H9 (cell line): Measurements from ENCODE around the gene WDR6. TPM values are rescaled to one million over a fixed set of nuclear protein-coding genes. Genes with fewer than 3 reads are reported as not detected.

Experiments used
- DNase-seq: peaks from one replicate; pipeline ENCODE4 v3.0.0-alpha.2; 2017
- H2AFZ ChIP-seq: one replicate; pipeline ENCODE4 v1.6.1; 2013; ENCODE audit warnings: mild to moderate bottlenecking, low read length, control low read depth, moderate library complexity
- H2AK5ac ChIP-seq: 2 replicates; pipeline ENCODE4 v1.6.1; 2013; ENCODE audit warnings: low read length, control low read depth, mixed read lengths; ENCODE audit not compliant: insufficient read length
- H2BK120ac ChIP-seq: one replicate; pipeline ENCODE4 v1.6.1; 2013; ENCODE audit warnings: low read depth, mild to moderate bottlenecking, low read length, control low read depth, inconsistent platforms; ENCODE audit not compliant: poor library complexity, severe bottlenecking
- H2BK12ac ChIP-seq: 2 replicates; pipeline ENCODE4 v1.6.1; 2013; ENCODE audit warnings: low read length, control low read depth, mixed read lengths, low read depth; ENCODE audit not compliant: insufficient read length
- H2BK15ac ChIP-seq: 2 replicates; pipeline ENCODE4 v1.6.1; 2013; ENCODE audit warnings: low read depth, low read length, control low read depth
- H2BK20ac ChIP-seq: one replicate; pipeline ENCODE4 v1.6.1; 2013; ENCODE audit warnings: low read depth, mild to moderate bottlenecking, low read length, control low read depth, inconsistent platforms; ENCODE audit not compliant: poor library complexity, severe bottlenecking
- H2BK5ac ChIP-seq: 2 replicates; pipeline ENCODE4 v1.6.1; 2013; ENCODE audit warnings: low read length, control low read depth, mixed read lengths; ENCODE audit not compliant: insufficient read length
- H3K14ac ChIP-seq: 2 replicates; pipeline ENCODE4 v1.6.1; 2013; ENCODE audit warnings: low read length, control low read depth; ENCODE audit not compliant: insufficient read depth
- H3K18ac ChIP-seq: 2 replicates; pipeline ENCODE4 v1.6.1; 2013; ENCODE audit warnings: low read depth, mild to moderate bottlenecking, mixed read lengths, low read length, control low read depth; ENCODE audit not compliant: insufficient read length
- H3K23ac ChIP-seq: 2 replicates; pipeline ENCODE4 v1.6.1; 2013; ENCODE audit warnings: low read length, control low read depth, mixed read lengths, low read depth; ENCODE audit not compliant: insufficient read length
- H3K23me2 ChIP-seq: 2 replicates; pipeline ENCODE4 v1.6.1; 2013; ENCODE audit warnings: low read depth, mild to moderate bottlenecking, mixed read lengths, low read length, control low read depth; ENCODE audit not compliant: insufficient read length, poor library complexity, severe bottlenecking
- H3K27ac ChIP-seq: 2 replicates; pipeline ENCODE4 v1.5.1; 2013; ENCODE audit warnings: low read length, control low read depth, mixed read lengths, low read depth; ENCODE audit not compliant: insufficient read length
- H3K27me3 ChIP-seq: 2 replicates; pipeline ENCODE4 v1.6.1; 2013; ENCODE audit warnings: low read length, control low read depth, inconsistent platforms; ENCODE audit not compliant: insufficient read depth
- H3K4ac ChIP-seq: 2 replicates; pipeline ENCODE4 v1.6.1; 2013; ENCODE audit warnings: low read depth, mild to moderate bottlenecking, control low read depth, inconsistent platforms, low read length, moderate library complexity
- H3K4me1 ChIP-seq: 2 replicates; pipeline ENCODE4 v1.6.1; 2013; ENCODE audit warnings: low read length, control low read depth, inconsistent platforms; ENCODE audit not compliant: insufficient read depth
- H3K4me2 ChIP-seq: 2 replicates; pipeline ENCODE4 v1.6.1; 2013; ENCODE audit warnings: low read length, control low read depth, mixed read lengths; ENCODE audit not compliant: insufficient read length, insufficient read depth
- H3K56ac ChIP-seq: 2 replicates; pipeline ENCODE4 v1.6.1; 2013; ENCODE audit warnings: low read depth, mild to moderate bottlenecking, mixed read lengths, low read length, control low read depth; ENCODE audit not compliant: insufficient read length
- H3K79me1 ChIP-seq: 2 replicates; pipeline ENCODE4 v1.6.1; 2013; ENCODE audit warnings: low read depth, mild to moderate bottlenecking, moderate library complexity, low read length, control low read depth, inconsistent platforms; ENCODE audit not compliant: insufficient read depth, poor library complexity, severe bottlenecking
- H3K79me2 ChIP-seq: 2 replicates; pipeline ENCODE4 v1.6.1; 2013; ENCODE audit warnings: low read length, control low read depth, inconsistent platforms; ENCODE audit not compliant: insufficient read depth
- H3K9ac ChIP-seq: 2 replicates; pipeline ENCODE4 v1.6.1; 2013; ENCODE audit warnings: low read length, control low read depth, mixed read lengths; ENCODE audit not compliant: insufficient read length; ENCODE audit errors: extremely low read depth
- H3K9me3 ChIP-seq: one replicate; pipeline ENCODE4 v1.6.1; 2013; ENCODE audit warnings: low read depth, low read length, inconsistent platforms; ENCODE audit not compliant: control insufficient read depth
- H3T11ph ChIP-seq: one replicate; pipeline ENCODE4 v1.6.1; 2013; ENCODE audit warnings: mild to moderate bottlenecking, low read length, control low read depth, inconsistent platforms
- H4K20me1 ChIP-seq: one replicate; pipeline ENCODE4 v1.6.1; 2013; ENCODE audit not compliant: control insufficient read depth, insufficient read length, insufficient read depth
- H4K5ac ChIP-seq: 2 replicates; pipeline ENCODE4 v1.6.1; 2013; ENCODE audit warnings: low read depth, mild to moderate bottlenecking, mixed read lengths, low read length, control low read depth; ENCODE audit not compliant: insufficient read length
- H4K8ac ChIP-seq: replicated peaks from 2 replicates; pipeline ENCODE4 v1.6.1; 2013; ENCODE audit warnings: low read length, control low read depth, mixed read lengths, low read depth; ENCODE audit not compliant: insufficient read length
- H4K91ac ChIP-seq: 2 replicates; pipeline ENCODE4 v1.6.1; 2013; ENCODE audit warnings: low read depth, mild to moderate bottlenecking, moderate library complexity, mixed read lengths, low read length, control low read depth; ENCODE audit not compliant: insufficient read length
- H3K27ac Mint-ChIP-seq, 3 experiments: 2 replicates in 2 of 3; 3 replicates in 1 of 3; pipeline ENCODE4 v1.8.0; 2020 to 2021; ENCODE audit warnings: mixed read lengths in 3 of 3, mild to moderate bottlenecking in 1 of 3, moderate library complexity in 1 of 3
- H3K27me3 Mint-ChIP-seq: 2 replicates; pipeline ENCODE4 v1.8.0; 2021; ENCODE audit warnings: low read depth, mild to moderate bottlenecking, moderate library complexity, mixed read lengths
- H3K36me3 Mint-ChIP-seq, 3 experiments: 2 replicates in 2 of 3; 3 replicates in 1 of 3; pipeline ENCODE4 v1.8.0; 2020 to 2021; ENCODE audit warnings: low read depth in 3 of 3, mixed read lengths in 3 of 3; ENCODE audit not compliant: insufficient read depth in 1 of 3
- H3K4me1 Mint-ChIP-seq, 2 experiments: 2 replicates each; pipeline ENCODE4 v1.8.0; 2020; ENCODE audit warnings: mixed read lengths in 2 of 2
- H3K4me3 Mint-ChIP-seq, 2 experiments: 2 replicates in 1 of 2; 3 replicates in 1 of 2; pipeline ENCODE4 v1.8.0; 2020 to 2021; ENCODE audit warnings: mild to moderate bottlenecking in 2 of 2, mixed read lengths in 2 of 2, moderate library complexity in 1 of 2
- H3K9me3 Mint-ChIP-seq, 2 experiments: 2 replicates in 1 of 2; 3 replicates in 1 of 2; pipeline ENCODE4 v1.8.0; 2020; ENCODE audit warnings: mild to moderate bottlenecking in 2 of 2, mixed read lengths in 2 of 2, moderate library complexity in 1 of 2
- WGBS: extraction: QIAGEN DNeasy Blood & Tissue Kit; methylation state at CpG from one replicate; pipeline ENCODE4 v1.1.7; 2013; ENCODE audit warnings: missing lambda C conversion rate, low lambda C conversion rate, mixed read lengths; ENCODE audit not compliant: insufficient read length; ENCODE audit errors: extremely low coverage; 5-methylcytosine and 5-hydroxymethylcytosine counted together
- total RNA-seq: library from RNA; stranded (reverse); gene quantifications from 2 replicates; pipeline ENCODE4 v1.2.1, GENCODE V29; 2021
- TF ChIP-seq, protein P1 (sequence below): fragments of 200-600 bp; sonication (generic); conservative IDR thresholded peaks from 3 replicates; pipeline ENCODE4 v1.8.0; 2021; ENCODE audit warnings: antibody characterized with exemption, mild to moderate bottlenecking

WDR6 gene
- total RNA-seq, 1 experiment from 2014 or later: 298 TPM

DNA sequence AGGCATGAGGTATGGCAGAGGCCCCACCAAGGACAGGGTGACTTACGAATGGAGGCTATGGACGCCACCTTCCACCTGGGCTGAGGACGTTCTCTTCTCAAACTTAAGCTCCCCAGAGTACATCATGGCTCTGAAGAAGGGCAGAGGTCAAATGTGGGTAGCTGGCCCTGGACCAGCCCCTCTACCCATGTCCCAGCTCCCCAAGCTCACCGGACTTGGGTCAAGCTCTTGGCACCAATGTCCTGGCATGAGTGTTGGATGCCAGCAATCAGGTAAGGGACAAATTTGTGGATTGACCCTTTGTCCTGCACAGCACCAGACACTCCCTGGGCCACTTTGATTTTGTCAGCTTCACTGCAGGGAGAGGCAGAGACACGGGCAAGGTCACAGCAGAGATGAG lies 17.3 kb downstream of the WDR6 start:
- H3K79me2 ChIP-seq: no peaks in the 10 kb centered on the region
- no peak overlapping the region for H2BK15ac ChIP-seq
- no peak overlapping the region for H2BK5ac ChIP-seq
- H3K9me3 Mint-ChIP-seq: no peaks in the 10 kb centered on the region
- H2AK5ac ChIP-seq: no peak overlapping the region
- no peak overlapping the region for H3K23ac ChIP-seq
- H3K79me1 ChIP-seq: no peaks in the 10 kb centered on the region
- no peak overlapping the region for H3K14ac ChIP-seq
- no peak overlapping the region for H2BK20ac ChIP-seq
- H3K4me1 Mint-ChIP-seq: peaks cover 27 to 38% of the 10 kb centered on the region in 2 experiments
- WGBS: no CpG with 5 or more reads among the region's 5 CpGs
- H4K91ac ChIP-seq: no peak overlapping the region
- peaks cover 54 to 65% (median 62%) of the 10 kb centered on the region in 3 experiments for H3K36me3 Mint-ChIP-seq
- no peak overlapping the region for H3K9ac ChIP-seq
- no peak overlapping the region for H3K4ac ChIP-seq
- H3K23me2 ChIP-seq: peaks cover 19% of the 10 kb centered on the region
- no peak overlapping the region for H3K4me3 Mint-ChIP-seq
- no peaks in the 10 kb centered on the region for H3K9me3 ChIP-seq
- no peak overlapping the region for H4K8ac ChIP-seq
- TF ChIP-seq, protein P1, sequence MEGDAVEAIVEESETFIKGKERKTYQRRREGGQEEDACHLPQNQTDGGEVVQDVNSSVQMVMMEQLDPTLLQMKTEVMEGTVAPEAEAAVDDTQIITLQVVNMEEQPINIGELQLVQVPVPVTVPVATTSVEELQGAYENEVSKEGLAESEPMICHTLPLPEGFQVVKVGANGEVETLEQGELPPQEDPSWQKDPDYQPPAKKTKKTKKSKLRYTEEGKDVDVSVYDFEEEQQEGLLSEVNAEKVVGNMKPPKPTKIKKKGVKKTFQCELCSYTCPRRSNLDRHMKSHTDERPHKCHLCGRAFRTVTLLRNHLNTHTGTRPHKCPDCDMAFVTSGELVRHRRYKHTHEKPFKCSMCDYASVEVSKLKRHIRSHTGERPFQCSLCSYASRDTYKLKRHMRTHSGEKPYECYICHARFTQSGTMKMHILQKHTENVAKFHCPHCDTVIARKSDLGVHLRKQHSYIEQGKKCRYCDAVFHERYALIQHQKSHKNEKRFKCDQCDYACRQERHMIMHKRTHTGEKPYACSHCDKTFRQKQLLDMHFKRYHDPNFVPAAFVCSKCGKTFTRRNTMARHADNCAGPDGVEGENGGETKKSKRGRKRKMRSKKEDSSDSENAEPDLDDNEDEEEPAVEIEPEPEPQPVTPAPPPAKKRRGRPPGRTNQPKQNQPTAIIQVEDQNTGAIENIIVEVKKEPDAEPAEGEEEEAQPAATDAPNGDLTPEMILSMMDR: no peak
- H3K4me2 ChIP-seq: no peak overlapping the region
- H3K4me1 ChIP-seq: no peaks in the 10 kb centered on the region
- H3K18ac ChIP-seq: no peak overlapping the region
- DNase-seq: no peak
- no peak overlapping the region for H3K27ac ChIP-seq
- no peak overlapping the region for H4K5ac ChIP-seq
- no peak overlapping the region for H2AFZ ChIP-seq
- H3T11ph ChIP-seq: no peak overlapping the region
- no peak overlapping the region for H2BK120ac ChIP-seq
- peak overlapping the region in 2 of 3 experiments; percentile 24 to 77; a peak in 1 of 7 replicates for H3K27ac Mint-ChIP-seq
- no peaks in the 10 kb centered on the region for H3K27me3 ChIP-seq
- H4K20me1 ChIP-seq: peaks cover 9% of the 10 kb centered on the region
- H2BK12ac ChIP-seq: no peak overlapping the region
- H3K56ac ChIP-seq: no peak overlapping the region
- no peaks in the 10 kb centered on the region; the same call in none of the 2 replicates for H3K27me3 Mint-ChIP-seq
